Tibial artery (tissue), 4 donors: Measurements from ENCODE around the gene C6orf89.

Source experiments
- DNase-seq, 2 donors: peaks; one replicate each; pipeline ENCODE4 v3.0.0-alpha.2; 2019
- H3K27ac ChIP-seq, 2 donors: fragments of 200-600 bp; sonication (generic) in 1 of 2; 1 replicate in 1 of 2; 2 replicates in 1 of 2; pipeline ENCODE4 v1.5.1; 2018 to 2019; ENCODE audit warnings: mild to moderate bottlenecking in 1 of 2
- H3K27me3 ChIP-seq, 2 donors: fragments of 200-600 bp; sonication (generic) in 1 of 2; one replicate each; pipeline versions ENCODE4 v1.5.1 to v1.6.0; 2016 to 2019
- H3K36me3 ChIP-seq, 3 donors: fragments of 200-600 bp; sonication (generic) in 2 of 3; one replicate each; pipeline ENCODE4 v1.5.1; 2016 to 2019; ENCODE audit warnings: mild to moderate bottlenecking in 2 of 3
- H3K4me1 ChIP-seq, 4 donors: fragments of 200-600 bp; sonication (generic) in 2 of 4; 1 replicate in 3 of 4; 2 replicates in 1 of 4; pipeline ENCODE4 v1.5.1; 2016 to 2019
- H3K4me3 ChIP-seq, 2 donors: fragments of 200-600 bp; sonication (generic) in 1 of 2; 1 replicate in 1 of 2; 2 replicates in 1 of 2; pipeline ENCODE4 v1.5.1; 2018 to 2019; ENCODE audit warnings: mild to moderate bottlenecking in 2 of 2
- H3K9me3 ChIP-seq, 3 donors: fragments of 200-600 bp; sonication (generic) in 1 of 3; one replicate each; pipeline ENCODE4 v1.5.1; 2016 to 2019
- intact Hi-C: fragments of 100-400 bp; cut with DNase I; formaldehyde crosslinking; loops from one replicate; pipeline ENCODE4 v1.15.0; 2023; ENCODE audit warnings: low total_unique reads
- TF ChIP-seq, protein P1 (sequence below), 2 experiments: fragments of 200-600 bp in 1 of 2; fragments of 450-650 bp in 1 of 2; IDR thresholded peaks; one replicate each; pipeline ENCODE4 v1.5.1; 2017 to 2019; ENCODE audit warnings: antibody characterized with exemption in 2 of 2, mild to moderate bottlenecking in 1 of 2, moderate library complexity in 1 of 2

C6orf89 gene

GRCh38 chr6:36844232-36845170, 41.3 kb upstream of the C6orf89 start:
- Histone ChIP-seq H3K36me3 (no peaks in the 10 kb centered on the region), H3K4me1 (peaks cover 0 to 27% (median 16%) of the 10 kb centered on the region in 4 donors), H3K4me3 (no peak overlapping the region), H3K27ac (no peak overlapping the region), H3K9me3 (no peaks in the 10 kb centered on the region), H3K27me3 (no peaks in the 10 kb centered on the region)
- TF ChIP-seq, protein P1, sequence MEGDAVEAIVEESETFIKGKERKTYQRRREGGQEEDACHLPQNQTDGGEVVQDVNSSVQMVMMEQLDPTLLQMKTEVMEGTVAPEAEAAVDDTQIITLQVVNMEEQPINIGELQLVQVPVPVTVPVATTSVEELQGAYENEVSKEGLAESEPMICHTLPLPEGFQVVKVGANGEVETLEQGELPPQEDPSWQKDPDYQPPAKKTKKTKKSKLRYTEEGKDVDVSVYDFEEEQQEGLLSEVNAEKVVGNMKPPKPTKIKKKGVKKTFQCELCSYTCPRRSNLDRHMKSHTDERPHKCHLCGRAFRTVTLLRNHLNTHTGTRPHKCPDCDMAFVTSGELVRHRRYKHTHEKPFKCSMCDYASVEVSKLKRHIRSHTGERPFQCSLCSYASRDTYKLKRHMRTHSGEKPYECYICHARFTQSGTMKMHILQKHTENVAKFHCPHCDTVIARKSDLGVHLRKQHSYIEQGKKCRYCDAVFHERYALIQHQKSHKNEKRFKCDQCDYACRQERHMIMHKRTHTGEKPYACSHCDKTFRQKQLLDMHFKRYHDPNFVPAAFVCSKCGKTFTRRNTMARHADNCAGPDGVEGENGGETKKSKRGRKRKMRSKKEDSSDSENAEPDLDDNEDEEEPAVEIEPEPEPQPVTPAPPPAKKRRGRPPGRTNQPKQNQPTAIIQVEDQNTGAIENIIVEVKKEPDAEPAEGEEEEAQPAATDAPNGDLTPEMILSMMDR (IDR thresholded peaks at IDR 0.05), result no peak
- DNase-seq, result no peak
- intact Hi-C loops, result loop anchor here (5.0 to 10.0 kb wide), 2 partner anchors 77 to 220 kb away; no protein-coding TSS in a partner anchor

DNA sequence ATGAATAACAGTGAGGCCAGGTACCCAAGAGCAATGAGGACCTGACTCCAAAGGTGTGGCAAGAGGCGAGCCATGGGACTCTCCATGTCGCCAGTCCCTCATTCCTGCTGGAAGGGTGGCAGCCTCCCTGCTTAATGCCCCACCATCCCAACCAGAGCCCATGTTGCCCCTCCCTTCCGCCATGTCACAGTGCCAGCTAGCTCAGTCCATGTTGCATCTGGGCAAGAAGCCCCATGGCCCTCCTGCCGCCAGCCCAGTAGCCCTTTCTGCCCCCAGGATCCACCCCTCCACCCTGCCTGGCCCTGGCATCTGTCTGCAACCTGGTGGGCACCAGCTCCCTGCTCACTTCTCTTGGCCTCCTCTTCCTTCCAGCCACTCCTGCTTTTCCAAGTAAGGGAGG, 40.5 kb upstream of the C6orf89 start:
- H3K4me1 ChIP-seq, result peaks cover 0 to 19% (median 11%) of the 10 kb centered on the region in 4 donors
- no peaks in the 10 kb centered on the region for H3K27me3 ChIP-seq
- H3K27ac ChIP-seq, result no peak overlapping the region
- TF ChIP-seq, protein P1 (IDR thresholded peaks at IDR 0.05), result no peak
- no peaks in the 10 kb centered on the region for H3K9me3 ChIP-seq
- no peak for DNase-seq
- H3K4me3 ChIP-seq, result no peak overlapping the region
- H3K36me3 ChIP-seq, result no peaks in the 10 kb centered on the region
- intact Hi-C loops, result loop anchor here (5.0 to 10.0 kb wide), 2 partner anchors 78 to 220 kb away; no protein-coding TSS in a partner anchor

GRCh38 chr6:36847152-36847551, 38.6 kb upstream of the C6orf89 start:
- no peaks in the 10 kb centered on the region for H3K36me3 ChIP-seq
- peaks cover 0 to 17% (median 7%) of the 10 kb centered on the region in 4 donors for H3K4me1 ChIP-seq
- H3K27ac ChIP-seq, result no peak overlapping the region
- H3K27me3 ChIP-seq, result no peaks in the 10 kb centered on the region
- intact Hi-C loops, result loop anchor here (5.0 to 10.0 kb wide), 2 partner anchors 80 to 222 kb away; no protein-coding TSS in a partner anchor
- TF ChIP-seq, protein P1 (IDR thresholded peaks at IDR 0.05), result no peak
- no peaks in the 10 kb centered on the region for H3K9me3 ChIP-seq
- no peak for DNase-seq
- H3K4me3 ChIP-seq, result no peak overlapping the region

GRCh38 chr6:36847991-36848390, 37.8 kb upstream of the C6orf89 start:
- intact Hi-C loops, result loop anchor here (5.0 to 10.0 kb wide), 2 partner anchors 81 to 223 kb away; no protein-coding TSS in a partner anchor
- Histone ChIP-seq H3K27me3 (no peaks in the 10 kb centered on the region), H3K36me3 (no peaks in the 10 kb centered on the region), H3K27ac (no peak overlapping the region), H3K4me1 (peaks cover 0 to 24% (median 14%) of the 10 kb centered on the region in 4 donors), H3K4me3 (no peak overlapping the region), H3K9me3 (no peaks in the 10 kb centered on the region)
- TF ChIP-seq, protein P1 (IDR thresholded peaks at IDR 0.05), result no peak
- no peak for DNase-seq

DNA sequence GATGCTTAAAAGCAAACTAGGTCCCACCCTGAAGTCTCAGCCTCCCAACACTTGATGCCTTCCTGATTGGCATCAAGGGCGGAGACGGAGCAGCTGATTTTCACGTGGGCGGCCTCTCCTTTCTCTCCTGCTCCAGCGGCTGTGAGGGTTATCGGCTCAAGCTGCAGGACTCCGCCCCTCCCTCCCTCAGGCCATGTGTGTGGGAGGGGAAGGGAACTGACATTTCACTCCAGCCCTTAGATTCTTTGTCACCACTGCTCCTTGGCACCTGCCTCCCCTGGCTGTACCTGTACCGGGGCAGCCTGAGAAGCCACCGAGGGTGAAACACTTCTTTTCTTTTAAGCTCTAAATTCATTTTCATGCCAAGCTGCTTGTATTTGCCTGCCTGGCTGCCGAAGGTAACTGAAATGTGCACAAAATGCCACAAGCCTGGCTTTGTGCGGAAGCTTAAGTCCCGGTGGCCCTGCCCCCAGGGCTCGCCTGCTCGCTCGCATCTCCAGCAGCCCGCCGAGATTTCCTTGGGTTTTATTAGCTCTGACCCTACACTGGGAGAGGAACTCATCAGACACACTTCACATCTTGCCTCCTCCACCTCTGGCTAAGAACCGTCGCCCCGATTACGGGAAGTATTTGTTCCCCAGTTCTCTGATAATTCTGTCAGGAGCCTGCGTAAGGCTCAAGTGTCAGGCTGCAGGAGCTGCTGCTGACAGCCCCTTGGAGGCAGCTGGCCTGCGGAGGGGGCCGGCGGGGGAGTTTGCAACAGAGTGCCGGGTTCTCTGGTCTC, 36.9 kb upstream of the C6orf89 start:
- H3K9me3 ChIP-seq, result no peaks in the 10 kb centered on the region
- peak in 1 of 2 donors; percentile 65 for DNase-seq
- intact Hi-C loops, result loop anchor here (5.0 to 10.0 kb wide), 2 partner anchors 82 to 224 kb away; no protein-coding TSS in a partner anchor
- H3K36me3 ChIP-seq, result no peaks in the 10 kb centered on the region
- no peak overlapping the region for H3K27ac ChIP-seq
- H3K4me3 ChIP-seq, result peak overlapping the region in 1 of 2 donors; percentile 19
- no peaks in the 10 kb centered on the region for H3K27me3 ChIP-seq
- peaks cover 0 to 30% (median 20%) of the 10 kb centered on the region in 4 donors for H3K4me1 ChIP-seq
- TF ChIP-seq, protein P1 (IDR thresholded peaks at IDR 0.05), result no peak
